Subcutaneous adipose tissue (tissue), 4 donors: Measurements from ENCODE around the gene TBX5. TPM values are rescaled to one million over a fixed set of nuclear protein-coding genes. Genes with fewer than 3 reads are reported as not detected.

Source experiments
- CTCF ChIP-seq: fragments of 450-650 bp; IDR thresholded peaks from one replicate; pipeline ENCODE4 v1.5.1; 2016; ENCODE audit warnings: low read depth, mild to moderate bottlenecking, control low read depth, antibody characterized with exemption, moderate library complexity
- total RNA-seq, 4 donors: library from RNA; depleted of rRNA; stranded (reverse); fragments of >200 nt; gene quantifications; one replicate each; pipeline ENCODE4 v1.1.0, GENCODE V29; 2016

The TBX5 gene
- total RNA-seq, 4 donors from 2014 or later, result 1.2 to 5.3 (median 2.4) TPM

- no peak for TF ChIP-seq CTCF
These were observed 19.2 kb upstream of the TBX5 start for GRCh38 chr12:114425031-114425626.

- no peak for TF ChIP-seq CTCF
These were observed 15.0 kb upstream of the TBX5 start for GRCh38 chr12:114420944-114421335.

GRCh38 chr12:114420182-114420943 lies 14.4 kb upstream of the TBX5 start:
- TF ChIP-seq CTCF, result no peak

- no peak for TF ChIP-seq CTCF
These were observed 10.1 kb upstream of the TBX5 start for GRCh38 chr12:114416028-114416427.

- TF ChIP-seq CTCF, result no peak
These were observed 9.6 kb upstream of the TBX5 start for GRCh38 chr12:114415525-114415868.

GRCh38 chr12:114414866-114415524 lies 9.1 kb upstream of the TBX5 start:
- no peak for TF ChIP-seq CTCF
